Thoracic aorta (tissue), 2 donors: ENCODE data around the gene PRR33. TPM values are rescaled to one million over a fixed set of nuclear protein-coding genes. Genes with fewer than 3 reads are reported as not detected.
A peak's percentile ranks its signal among the peaks of the same experiment; 100 is the strongest.

Source experiments
- ATAC-seq: fragments of 150-250 bp; one replicate; pipeline ENCODE4 v1.8.0; 2017; ENCODE audit warnings: low read depth; ENCODE audit not compliant: insufficient number of reproducible peaks, low FRiP score
- DNase-seq: peaks from one replicate; pipeline ENCODE4 v3.0.0-alpha.2; 2020; ENCODE audit warnings: low spot score
- H3K27ac ChIP-seq, 2 donors: fragments of 200-600 bp; sonication (generic); 1 replicate in 1 of 2; 2 replicates in 1 of 2; pipeline ENCODE4 v1.5.1; 2016; ENCODE audit warnings: mild to moderate bottlenecking in 2 of 2, moderate library complexity in 2 of 2
- H3K27me3 ChIP-seq: fragments of 200-600 bp; sonication (generic); replicated peaks from 2 replicates; pipeline ENCODE4 v1.6.0; 2016; ENCODE audit warnings: mild to moderate bottlenecking; ENCODE audit not compliant: insufficient read depth
- H3K36me3 ChIP-seq: fragments of 200-600 bp; sonication (generic); one replicate; pipeline ENCODE4 v1.5.1; 2016
- H3K4me1 ChIP-seq, 2 donors: fragments of 200-600 bp; sonication (generic); 1 replicate in 1 of 2; 2 replicates in 1 of 2; pipeline versions ENCODE4 v1.5.1 to v1.6.0; 2016; ENCODE audit warnings: low read depth in 2 of 2, mild to moderate bottlenecking in 1 of 2; ENCODE audit not compliant: control insufficient read depth in 1 of 2
- H3K4me3 ChIP-seq: fragments of 200-600 bp; sonication (generic); 2 replicates; pipeline ENCODE4 v1.5.1; 2016; ENCODE audit warnings: mild to moderate bottlenecking
- H3K9me3 ChIP-seq: fragments of 200-600 bp; sonication (generic); 2 replicates; pipeline ENCODE4 v1.5.1; 2016
- CTCF ChIP-seq: fragments of 200-600 bp; sonication (generic); IDR thresholded peaks from one replicate; pipeline ENCODE4 v1.5.1; 2019; ENCODE audit warnings: antibody characterized with exemption
- total RNA-seq, 2 donors: library from RNA; depleted of rRNA; stranded (reverse); fragments of >200 nt; gene quantifications; one replicate each; pipeline versions ENCODE4 v1.1.0 to v1.2.3, GENCODE V29; 2016

Gene PRR33
- total RNA-seq, 2 donors from 2014 or later: 0.41 TPM; not detected in 1

DNA sequence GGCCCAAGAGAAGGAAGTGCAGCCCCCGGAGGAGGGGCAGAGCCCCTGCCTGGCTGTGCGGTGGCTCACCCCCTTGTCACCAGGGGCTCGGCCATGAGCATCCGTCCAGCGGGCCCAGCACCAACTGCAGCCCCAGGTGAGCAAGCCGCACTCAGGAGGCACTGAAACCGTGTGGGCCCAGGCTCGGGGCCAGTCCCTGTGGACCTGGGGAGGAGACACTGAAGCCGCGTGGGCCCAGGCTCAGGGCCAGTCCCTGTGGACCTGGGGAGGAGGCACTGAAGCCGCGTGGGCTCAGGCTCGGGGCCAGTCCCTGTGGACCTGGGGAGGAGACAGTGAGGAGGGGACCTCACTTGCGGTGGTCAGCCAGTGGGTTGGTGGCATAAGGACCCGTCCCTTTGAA, 24.9 kb downstream of the PRR33 start:
- H3K36me3 ChIP-seq: no peaks in the 10 kb centered on the region
- no peak for DNase-seq
- ATAC-seq: no peak
- H3K9me3 ChIP-seq: no peaks in the 10 kb centered on the region
- no peak for TF ChIP-seq CTCF
- no peak overlapping the region for H3K4me3 ChIP-seq
- peaks cover 58 to 78% of the 10 kb centered on the region in 2 donors for H3K4me1 ChIP-seq
- H3K27me3 ChIP-seq: no peaks in the 10 kb centered on the region
- no peak overlapping the region for H3K27ac ChIP-seq

- TF ChIP-seq CTCF: no peak
- no peaks in the 10 kb centered on the region for H3K9me3 ChIP-seq
- H3K4me3 ChIP-seq: no peak overlapping the region
- H3K27me3 ChIP-seq: no peaks in the 10 kb centered on the region
- no peak overlapping the region for H3K27ac ChIP-seq
- DNase-seq (no peak), ATAC-seq (no peak)
- peaks cover 55 to 73% of the 10 kb centered on the region in 2 donors for H3K4me1 ChIP-seq
- H3K36me3 ChIP-seq: no peaks in the 10 kb centered on the region
Measured at GRCh38 chr11:1866226-1866625, 25.5 kb downstream of the PRR33 start.

DNA sequence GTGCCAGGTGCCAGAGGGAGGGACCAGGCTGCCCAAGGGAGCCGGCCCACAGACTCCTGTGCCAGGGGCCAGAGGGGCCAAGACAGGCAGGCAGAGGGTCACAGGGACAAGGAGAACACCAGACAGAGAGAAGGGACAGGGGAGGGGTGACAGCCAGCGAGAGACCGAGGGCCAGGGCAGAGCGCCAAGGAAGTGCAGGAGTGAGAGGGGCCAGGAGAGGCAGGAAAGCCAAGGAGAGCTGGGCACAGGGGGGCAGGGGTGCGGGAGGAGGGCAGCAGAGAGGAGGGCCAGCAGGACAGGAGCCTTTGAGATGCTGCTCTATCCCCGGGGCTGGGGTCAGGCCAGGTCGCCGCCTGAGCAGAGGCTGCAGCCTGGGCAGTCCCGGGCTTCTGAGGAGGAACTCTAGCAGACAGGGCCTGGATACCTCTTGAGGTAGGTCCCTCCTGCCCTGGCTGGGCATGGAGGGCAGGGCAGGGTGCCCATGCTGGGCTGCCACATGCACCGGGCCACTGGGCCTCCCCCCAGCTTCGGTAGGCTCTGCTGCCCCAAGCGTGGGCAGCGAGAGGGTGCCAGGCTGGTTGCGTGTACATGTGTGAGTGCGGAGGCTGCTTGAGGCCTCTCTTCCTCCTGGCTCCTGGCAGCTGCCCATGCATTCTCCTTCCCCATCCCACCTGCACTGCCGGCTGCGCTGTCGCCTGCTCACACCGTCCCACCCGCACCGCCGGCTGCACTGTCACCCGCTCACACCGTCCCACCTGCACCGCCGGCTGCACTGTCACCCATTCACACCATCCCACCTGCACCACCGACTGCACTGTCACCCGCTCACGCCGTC, 26.6 kb downstream of the PRR33 start:
- ATAC-seq (no peak), DNase-seq (no peak)
- Histone ChIP-seq H3K4me3 (peak overlapping the region; percentile 52), H3K36me3 (no peaks in the 10 kb centered on the region), H3K27ac (peak overlapping the region; percentile 84 to 90), H3K9me3 (no peaks in the 10 kb centered on the region), H3K27me3 (no peaks in the 10 kb centered on the region), H3K4me1 (peaks cover 43 to 61% of the 10 kb centered on the region in 2 donors)
- TF ChIP-seq CTCF: no peak

- TF ChIP-seq CTCF: no peak
- H3K9me3 ChIP-seq: no peaks in the 10 kb centered on the region
- H3K27me3 ChIP-seq: no peaks in the 10 kb centered on the region
- H3K36me3 ChIP-seq: no peaks in the 10 kb centered on the region
- H3K4me3 ChIP-seq: peak overlapping the region; percentile 52
- ATAC-seq (no peak), DNase-seq (no peak)
- H3K4me1 ChIP-seq: peaks cover 37 to 53% of the 10 kb centered on the region in 2 donors
- peak overlapping the region; percentile 84 to 90 for H3K27ac ChIP-seq
Measured at GRCh38 chr11:1864231-1864630, 27.5 kb downstream of the PRR33 start.

- Histone ChIP-seq H3K4me1 (peaks cover 31 to 47% of the 10 kb centered on the region in 2 donors), H3K27ac (peak overlapping the region; percentile 84 to 90), H3K36me3 (no peaks in the 10 kb centered on the region), H3K9me3 (no peaks in the 10 kb centered on the region), H3K4me3 (peak overlapping the region; percentile 52), H3K27me3 (no peaks in the 10 kb centered on the region)
- ATAC-seq (peak; percentile 78), DNase-seq (peak; percentile 74)
- no peak for TF ChIP-seq CTCF
Measured at GRCh38 chr11:1863352-1864216, 28.1 kb downstream of the PRR33 start.
